GM19351 (cell line): Measurements from ENCODE around the gene TBC1D16.
"Not testable (repeated sequence)": the region's sequence is repeated elsewhere in the genome, so short reads cannot be mapped to it uniquely, and the experiment has no call there.

ENCODE experiments used
- ATAC-seq: cut with Tn5 transposase; IDR thresholded peaks from one replicate; pipeline ENCODE4 v1.9.1; 2021; ENCODE audit warnings: mild to moderate bottlenecking, moderate library complexity; ENCODE audit not compliant: unreplicated experiment

TBC1D16 gene

DNA sequence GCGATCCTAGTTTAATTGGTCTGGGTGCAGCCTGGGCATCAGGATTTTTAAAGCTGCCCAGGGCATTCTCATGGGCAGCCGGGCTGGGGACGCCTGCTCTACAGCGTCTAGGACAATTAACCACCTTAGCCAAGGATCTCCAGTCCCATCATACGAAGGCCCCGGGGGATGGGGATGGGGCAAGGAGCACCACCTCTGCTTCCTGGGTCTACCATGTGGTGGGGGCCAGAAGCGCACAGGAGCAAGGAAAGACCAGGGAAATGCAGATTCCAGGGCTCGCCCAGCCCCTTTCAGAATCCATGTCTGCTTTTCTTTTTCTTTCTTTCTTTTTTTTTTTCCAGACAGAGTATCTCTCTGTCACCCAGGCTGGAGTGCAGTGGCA lies 29.3 kb downstream of the TBC1D16 start:
- ATAC-seq = no peak

DNA sequence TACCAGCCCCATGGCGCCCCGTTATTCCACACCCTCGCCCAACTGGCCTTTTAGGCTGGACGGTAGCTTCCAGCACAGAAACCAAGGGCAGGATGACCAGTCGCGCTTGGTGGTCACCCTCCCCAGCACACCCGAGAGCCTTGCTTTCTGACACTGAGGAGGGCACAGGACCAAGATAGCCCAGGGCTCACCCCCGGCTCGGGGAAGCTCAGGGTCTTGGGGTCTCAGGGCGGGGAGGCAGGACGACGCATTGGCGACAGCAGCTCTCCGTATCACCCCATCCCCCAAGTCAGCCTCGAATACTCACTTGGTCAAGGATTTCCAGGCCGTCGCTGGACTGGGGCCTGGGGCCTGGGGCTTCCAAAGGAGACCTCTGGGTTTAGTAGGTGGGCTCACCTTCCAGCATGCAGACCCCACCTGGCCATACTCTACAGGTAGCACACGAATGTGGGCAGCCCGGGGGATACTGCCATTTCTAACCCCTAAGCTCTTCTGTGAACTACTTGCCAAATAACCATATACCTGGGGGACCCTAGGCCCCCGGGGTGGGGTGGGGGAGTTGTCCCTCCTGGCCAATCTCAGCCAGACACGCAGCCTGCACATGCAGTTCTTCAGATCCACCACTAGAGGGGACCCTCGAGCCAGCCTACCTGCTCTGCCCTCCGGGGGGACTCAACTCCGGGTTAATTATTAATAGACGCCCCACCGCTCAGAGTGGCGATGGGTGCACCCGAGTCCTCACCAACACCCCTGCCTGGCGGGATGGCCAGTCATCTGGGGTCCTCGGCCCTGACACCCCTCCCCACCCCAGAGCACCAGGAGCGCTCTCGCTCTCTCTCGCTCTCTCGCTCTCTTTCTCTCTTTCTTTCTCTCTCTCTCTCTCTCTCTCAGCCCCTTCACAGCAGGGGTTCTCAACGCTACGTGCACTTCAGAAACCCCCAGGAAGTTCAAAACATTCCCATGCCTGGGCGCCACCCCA lies 30.0 kb downstream of the TBC1D16 start:
- ATAC-seq = no peak

DNA sequence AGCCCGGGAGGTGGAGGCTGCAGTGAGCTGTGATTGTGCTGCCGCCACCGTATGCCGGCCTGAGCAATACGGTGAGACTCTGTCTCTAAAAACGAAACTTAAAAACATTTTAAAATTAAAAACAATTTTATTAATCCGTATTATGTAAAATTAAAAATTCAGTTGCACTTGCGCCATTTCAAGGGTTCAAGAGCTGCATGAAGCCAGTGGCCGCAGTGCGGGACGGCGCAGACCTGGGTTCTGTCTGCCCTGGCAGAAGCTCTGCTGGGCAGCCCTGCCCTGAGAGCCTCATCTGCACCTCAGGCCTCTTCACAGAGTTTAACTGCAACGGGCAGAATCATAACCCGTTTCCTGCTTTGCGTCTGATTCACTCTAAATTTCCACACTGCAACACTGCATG lies 31.7 kb downstream of the TBC1D16 start:
- ATAC-seq = no peak

DNA sequence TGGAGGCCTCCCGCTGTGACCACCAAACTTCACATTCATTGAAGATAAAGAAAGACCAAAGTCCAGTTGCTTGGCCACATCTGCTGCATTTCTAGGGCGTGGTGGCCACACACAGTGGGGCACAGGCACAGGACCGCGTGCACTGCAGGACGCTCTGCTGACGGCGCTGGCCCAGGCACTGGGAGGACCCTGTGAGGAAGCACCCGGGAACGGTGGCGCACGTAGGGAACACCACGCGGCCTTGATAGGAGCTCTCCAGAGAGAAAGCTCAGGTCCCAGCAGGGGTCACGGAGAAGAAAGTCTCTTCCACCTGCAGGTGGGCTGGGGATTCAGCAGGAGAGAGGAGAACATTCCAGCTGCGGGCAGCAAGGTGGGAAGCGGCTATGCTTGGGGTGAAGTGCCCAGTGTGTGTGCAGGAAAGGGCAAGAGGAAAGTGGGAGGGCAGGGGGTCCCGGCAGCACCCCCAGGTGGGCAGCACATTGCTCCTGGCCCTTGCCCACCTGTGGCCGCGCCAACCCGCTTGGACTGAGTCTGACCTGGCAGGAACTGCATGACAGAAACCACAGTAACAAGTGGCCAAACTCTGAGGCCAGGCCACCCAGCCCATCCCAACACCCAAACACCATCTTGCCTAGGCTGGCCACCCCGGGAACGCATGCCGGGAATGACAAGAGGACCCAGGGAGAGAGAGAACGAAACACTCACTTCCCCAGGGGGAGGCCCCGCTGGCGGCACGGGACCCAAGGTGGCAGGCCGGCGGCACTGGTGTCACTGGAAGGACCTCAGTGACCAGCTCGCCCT lies 32.8 kb downstream of the TBC1D16 start:
- ATAC-seq = no peak

DNA sequence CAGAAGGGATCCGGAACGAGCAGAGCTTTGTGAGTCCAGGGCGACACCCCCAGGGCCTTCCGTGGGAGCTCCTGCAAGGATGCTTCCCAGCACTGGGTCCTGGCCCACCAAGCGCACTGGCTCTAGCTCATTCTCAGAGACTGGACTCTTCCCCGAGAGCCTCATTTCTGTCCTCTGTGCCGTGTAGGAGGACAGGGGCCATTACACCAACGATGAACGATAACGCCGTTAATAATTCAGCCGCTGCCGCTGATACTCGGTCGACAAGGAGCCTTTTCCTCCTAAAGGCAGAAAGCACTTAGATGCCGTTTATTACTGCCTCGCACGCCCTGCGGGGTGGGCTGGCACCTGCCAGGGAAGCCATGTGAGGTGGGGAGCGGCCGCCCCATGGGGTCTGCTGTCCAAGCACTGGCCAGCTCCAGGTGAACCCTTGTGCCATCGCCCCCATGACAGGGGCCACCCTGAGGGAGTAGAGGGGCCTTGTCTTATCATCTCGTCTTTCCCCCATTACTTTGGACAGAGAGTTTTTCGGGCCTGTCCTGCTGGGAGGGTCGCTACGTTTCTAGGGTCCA lies 33.5 kb downstream of the TBC1D16 start:
- ATAC-seq = no peak

DNA sequence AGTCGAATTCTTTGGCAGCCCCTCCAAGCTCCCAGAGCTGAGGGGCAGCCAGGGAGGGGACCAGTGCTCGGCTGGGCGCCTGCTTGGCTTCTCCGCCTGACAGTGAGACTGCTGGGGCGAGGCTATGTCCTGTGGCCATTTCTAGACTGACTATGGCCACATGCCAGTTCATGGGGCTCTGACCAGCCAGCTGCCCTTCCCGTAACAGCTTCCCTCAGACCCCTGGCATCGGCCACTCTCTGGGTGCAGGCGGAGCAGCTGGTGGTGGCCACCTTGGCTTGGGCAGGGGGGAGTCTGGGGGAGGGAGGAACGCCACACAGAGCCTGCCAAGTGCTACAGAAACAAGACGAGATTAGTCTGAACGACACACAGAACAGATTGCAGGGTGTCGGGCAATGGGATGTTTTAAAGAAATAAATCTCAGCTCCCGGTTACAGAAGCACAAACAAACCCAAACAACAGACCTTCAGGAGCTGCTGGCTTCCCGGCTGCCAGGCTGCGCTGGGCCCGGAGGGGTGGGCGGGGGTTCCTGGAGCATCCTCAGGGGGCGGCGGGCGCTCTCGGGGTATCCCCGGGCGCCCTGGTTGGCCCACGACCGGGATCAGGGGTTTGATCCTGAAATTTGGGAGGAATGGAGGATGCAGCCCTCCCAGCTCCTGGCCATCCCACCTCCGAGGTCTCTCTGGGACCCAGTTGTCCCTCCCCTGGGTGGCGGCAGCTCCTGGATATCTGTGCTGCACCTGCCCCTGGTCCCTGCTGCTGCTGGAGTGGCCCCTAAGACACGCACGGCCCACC lies 34.5 kb downstream of the TBC1D16 start:
- no peak for ATAC-seq

DNA sequence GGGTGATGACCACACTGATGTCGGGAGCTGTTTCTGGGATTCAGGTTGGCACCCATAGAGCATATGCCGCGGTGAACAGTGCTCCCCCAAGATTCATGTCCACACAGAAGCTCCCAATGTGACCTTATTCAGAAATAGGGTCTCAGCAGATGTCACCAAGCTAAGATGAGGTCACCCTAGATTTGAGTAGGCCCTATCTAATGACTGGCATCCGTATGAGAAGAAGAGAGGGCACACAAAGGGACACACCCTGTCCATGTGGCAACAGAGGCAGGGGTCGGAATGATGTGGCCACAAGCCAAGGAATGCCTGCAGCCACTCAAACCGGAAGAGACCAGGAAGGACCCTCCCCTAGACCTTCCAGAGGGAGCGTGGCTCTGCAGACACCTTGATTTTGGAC lies 35.5 kb downstream of the TBC1D16 start:
- no peak for ATAC-seq

DNA sequence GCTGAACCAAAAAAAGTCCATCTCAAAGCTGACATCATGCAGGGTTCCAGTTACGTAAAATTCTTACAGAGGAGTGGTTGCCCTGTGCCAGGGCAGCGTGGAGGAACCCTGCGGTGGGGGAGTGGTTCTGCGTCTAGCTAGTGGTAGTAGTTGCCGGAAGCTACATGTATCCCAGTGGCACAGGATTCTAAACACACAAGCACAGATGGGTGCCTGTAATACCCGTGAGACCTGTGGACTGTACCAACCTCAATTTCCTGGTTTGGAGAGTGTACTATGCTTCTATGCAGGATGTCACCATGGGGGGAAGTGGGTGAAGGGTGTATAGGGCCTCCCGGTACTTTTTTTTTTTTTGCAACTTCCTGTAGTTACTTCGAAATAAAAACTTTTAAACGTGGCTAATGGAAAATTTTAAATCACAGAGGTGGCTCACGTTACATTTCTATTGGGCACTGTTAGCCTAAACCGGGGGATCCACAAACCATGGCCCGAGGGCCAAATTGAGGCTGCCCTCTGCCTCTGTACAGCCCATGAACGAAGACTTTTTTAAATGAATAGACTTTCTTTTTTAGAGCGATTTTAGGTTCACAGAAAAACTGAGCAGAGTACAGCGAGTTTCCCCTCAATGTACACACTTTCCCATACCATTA lies 38.5 kb downstream of the TBC1D16 start:
- ATAC-seq = no peak

DNA sequence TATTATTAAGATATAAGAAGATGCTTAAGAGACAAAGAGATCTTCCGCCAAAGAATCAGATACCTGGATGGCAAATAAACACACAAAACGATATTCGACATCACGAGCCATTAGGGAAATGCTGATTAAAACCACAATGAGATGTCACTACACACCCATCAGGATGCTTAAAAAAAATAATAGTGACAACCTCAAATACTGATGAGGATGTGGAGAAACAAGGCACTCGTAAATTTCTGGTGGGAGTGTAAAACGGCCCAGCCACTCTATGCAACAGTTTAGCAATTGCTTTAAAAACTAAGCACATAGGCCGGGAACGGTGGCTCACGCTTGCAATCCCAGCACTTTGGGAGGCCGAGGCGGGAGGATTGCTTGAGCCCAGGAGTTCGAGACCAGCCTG lies 39.4 kb downstream of the TBC1D16 start:
- ATAC-seq = no peak

DNA sequence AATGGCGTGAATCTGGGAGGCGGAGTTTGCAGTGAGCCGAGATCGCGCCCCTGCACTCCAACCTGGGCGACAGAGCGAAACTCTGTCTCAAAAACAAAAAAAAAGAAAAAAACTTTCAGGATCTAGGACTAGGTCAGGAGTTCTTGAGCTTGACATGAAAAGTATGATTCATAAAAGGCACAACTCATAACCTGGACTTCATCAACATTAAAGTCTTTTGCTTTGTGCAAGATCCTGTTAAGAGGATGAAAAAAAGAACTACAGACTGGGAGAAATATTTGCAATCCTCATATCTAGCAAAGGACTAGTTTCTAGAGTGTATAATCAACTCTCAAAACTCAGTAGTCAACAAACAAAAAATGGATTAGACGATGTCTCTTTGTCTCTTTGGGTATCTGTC lies 40.0 kb downstream of the TBC1D16 start:
- no peak for ATAC-seq

DNA sequence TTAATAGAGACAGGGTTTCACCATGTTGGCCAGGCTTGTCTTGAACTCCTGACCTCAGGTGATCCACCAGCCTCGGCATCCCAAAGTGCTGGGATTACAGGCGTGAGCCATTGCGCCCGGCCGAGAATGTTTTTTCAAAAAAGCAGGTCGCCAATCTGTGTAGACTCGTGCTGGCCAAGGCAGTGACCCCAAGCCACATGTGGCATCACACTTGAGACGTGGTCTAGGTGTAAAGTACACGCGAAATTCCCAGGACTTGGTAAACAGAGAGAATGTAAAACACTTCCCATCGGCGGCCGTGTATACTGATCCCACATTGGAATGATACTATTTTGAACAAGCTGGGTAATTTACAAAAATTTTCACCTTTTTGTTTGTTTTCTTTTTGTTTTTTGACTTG lies 41.1 kb downstream of the TBC1D16 start:
- ATAC-seq = no peak

DNA sequence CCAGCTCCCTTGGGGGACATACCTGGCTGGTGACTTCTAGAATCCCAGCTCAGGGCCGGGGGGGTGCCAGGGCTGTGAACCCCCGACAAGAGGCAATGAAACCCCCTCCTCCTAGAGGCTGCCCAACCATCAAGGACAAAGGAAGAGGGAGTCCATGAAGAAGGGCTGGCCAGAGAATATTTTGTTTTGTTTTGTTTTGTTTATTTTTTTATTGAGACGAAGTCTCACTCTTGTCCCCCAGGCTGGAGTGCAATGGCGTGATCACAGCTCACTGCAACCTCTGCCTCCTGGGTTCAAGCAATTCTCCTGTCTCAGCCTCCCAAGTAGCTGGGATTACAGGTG lies 41.5 kb downstream of the TBC1D16 start:
- not testable (repeated sequence) for ATAC-seq

DNA sequence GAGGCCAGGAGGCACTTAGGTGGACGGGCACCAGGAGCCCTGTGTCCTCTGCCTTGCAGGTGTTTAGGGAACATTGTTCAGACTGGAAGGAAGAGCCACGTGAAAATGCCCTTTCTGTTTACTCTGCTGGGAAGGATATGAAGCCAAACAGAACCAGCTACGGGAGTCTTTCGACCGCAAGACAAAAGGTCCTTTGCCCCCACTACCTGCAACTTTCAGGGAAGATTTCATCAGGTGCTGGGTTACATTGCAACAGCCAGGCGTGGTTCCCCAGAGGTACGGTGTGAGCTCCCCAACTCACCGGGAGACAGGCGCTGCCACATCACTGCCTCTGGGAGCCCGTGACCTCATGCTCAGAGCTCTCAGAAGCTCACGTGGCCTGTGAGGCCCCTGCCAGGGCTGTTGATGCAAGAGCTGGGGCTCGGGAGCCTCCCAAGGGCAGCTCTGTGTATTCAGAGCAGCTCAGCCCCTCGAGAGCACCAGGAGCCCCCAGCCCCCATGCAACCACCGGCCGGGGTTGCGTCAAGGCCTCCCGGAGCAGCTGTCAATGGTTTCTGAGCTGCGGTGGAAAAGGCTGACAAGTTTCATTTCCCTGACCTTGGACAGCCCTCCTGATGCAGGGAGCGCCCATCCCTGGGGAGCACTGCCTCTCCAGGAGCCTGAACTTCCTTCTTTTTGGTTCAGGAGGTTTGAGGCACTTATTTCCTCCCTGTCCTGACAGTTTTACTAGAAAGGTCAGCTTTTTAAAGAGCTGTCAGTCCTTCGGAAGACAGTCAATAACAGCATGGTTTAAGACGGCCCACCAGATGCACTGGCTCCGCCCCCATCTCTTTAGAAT lies 42.1 kb downstream of the TBC1D16 start:
- no peak for ATAC-seq

DNA sequence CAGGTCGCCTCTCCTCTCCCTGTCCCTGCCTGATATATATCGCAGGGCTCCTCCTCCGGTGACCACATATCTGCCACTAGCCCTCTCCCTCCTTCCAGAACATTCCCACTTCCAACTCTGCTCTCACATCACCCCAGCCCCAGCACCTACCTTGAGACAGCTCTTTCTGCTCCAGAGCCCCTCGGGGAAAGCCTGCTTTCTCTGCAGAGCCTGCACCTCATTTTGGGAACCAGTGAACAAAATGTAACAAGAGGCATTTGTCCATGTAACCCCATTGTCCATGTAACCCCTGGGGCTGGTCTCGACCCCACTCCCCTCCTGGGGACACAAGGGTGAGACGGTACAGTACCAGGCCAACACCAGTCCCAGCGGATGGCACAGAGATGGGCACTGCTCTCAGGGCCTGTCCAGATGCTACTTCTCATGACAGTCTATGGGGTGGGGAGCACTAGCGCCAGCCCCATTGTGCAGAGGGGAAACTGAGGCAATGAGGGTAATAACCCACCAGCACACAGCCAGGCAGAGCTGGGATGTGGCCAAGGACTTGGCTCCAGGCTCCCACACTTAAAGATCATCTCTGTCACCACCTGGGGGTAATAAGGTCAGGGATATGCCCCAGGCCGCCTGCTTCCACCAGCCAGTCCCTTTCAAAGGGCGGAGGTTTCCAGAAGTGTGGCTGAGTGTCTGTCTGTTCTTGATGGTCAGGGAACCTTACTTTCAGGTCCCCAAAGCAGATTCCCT lies 42.9 kb downstream of the TBC1D16 start:
- no peak for ATAC-seq

DNA sequence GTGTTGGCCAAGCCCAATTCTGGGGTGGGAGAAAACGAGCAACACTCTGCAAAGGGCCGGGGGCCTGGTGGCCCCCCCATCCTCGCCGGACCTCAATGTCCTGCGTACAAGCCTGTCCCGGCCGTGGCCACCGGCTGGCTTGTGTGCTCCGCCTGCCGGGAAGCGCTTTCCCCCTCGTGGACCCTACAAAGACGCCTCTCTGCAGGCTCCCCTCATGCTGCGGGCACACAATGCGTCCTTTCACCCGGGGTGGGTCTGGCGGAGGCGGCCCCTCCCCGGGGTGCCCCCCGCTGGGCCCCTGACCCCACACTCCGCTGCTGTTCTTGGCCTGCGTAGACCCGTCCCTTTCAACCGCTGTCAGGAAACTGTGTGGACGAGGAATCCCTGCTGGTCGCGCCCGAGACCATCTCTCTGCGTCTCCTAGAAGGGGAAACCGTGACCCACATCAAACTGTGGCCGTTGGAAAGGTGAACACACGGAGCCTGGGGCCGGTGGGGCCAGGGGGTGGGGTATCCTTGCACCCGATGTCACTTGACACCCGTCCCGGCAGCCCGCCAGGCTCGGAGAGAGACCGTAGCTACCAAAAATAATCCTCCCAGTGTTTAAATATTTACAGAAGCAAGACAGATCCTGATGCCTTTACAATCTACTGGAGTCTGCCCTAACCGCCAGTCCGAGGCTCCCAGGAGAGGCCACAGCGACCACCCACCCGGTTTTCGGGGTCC lies 43.6 kb downstream of the TBC1D16 start:
- ATAC-seq = no peak

DNA sequence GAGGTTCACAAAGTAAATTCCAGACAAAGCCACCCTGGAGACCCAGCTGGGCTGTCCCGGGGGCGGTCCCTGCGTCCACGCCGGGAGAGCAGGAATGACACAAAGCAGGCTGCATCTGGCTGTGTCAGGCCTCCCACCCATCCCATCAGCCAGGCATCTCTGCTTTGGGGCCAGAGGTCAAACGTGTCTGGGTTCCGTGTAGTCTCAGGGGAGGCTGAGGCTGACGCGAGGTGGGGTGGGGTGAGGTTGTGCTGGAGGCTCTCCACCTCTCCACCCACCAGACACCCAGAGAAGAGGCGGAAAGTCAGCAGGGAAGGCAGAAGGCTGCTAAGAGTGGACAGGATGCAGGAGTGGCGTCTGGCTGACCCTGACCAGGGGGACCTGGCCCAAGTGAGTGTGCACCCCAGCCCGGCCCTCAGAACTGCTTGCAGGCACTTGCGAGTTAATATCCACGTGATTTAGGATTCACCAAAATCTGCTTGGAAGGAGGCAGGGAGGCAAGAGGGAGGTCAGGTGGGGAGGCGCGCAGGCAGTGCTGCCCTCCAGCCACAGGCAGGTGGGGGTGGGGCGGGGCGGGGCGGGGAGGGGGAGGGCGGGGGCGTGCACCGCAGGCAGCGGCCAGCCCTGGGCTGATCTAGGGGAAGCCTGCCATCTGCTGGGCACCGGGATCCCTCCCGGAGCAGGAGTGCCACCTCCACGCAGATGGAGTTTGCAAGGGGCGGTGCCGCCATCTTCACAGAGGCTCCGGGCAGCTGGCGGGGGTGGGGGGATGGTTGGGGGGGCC lies 44.3 kb downstream of the TBC1D16 start:
- no peak for ATAC-seq

DNA sequence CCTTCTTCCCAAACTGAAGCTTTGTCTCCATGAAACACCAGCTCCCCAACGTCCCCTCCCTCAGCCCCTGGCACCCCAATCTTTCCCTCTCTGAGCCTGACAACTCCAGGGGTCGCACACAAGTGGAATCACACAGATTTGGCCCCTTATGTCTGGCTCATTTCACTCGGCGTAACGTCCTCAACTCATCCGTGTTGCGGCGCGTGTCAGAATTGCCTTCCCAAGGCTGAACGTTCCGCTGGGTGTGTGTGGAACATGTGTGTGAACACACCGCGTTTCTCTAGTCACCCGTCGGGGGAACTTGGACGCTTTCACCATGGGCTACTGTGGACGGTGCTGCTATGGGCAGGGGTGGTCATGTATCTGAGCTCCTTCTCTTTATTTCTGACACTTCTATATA lies 45.0 kb downstream of the TBC1D16 start:
- ATAC-seq = no peak
